AG04449 (cell line): ENCODE data around the gene HS3ST3A1.

ENCODE experiments used
- CTCF ChIA-PET: fragments of 350-600 bp; formaldehyde crosslinking; extraction: SDS; loops from one replicate; lab custom pipeline; 2021; ENCODE audit warnings: antibody characterized with exemption; lab: Yijun Ruan, JAX
- POLR2A ChIA-PET: fragments of 400-600, 350-600 bp; formaldehyde crosslinking; extraction: SDS; loops from one replicate; lab custom pipeline; 2020; ENCODE audit warnings: antibody characterized with exemption, inconsistent platforms; lab: Yijun Ruan, JAX
- DNase-seq: peaks from one replicate; pipeline ENCODE4 v3.0.0-alpha.2; 2010; ENCODE audit warnings: low read depth, low spot score
- H3K4me3 ChIP-seq: 2 replicates; pipeline ENCODE4 v1.5.1; 2011; ENCODE audit warnings: low read depth, mild to moderate bottlenecking, control low read depth, low read length
- TF ChIP-seq, protein P1 (sequence below): IDR thresholded peaks from one replicate; pipeline ENCODE4 v1.5.1; 2011; ENCODE audit warnings: mild to moderate bottlenecking, moderate library complexity, low read length, control low read depth, inconsistent platforms; ENCODE audit not compliant: insufficient read depth; ENCODE audit errors: missing control alignments

HS3ST3A1 gene

DNA sequence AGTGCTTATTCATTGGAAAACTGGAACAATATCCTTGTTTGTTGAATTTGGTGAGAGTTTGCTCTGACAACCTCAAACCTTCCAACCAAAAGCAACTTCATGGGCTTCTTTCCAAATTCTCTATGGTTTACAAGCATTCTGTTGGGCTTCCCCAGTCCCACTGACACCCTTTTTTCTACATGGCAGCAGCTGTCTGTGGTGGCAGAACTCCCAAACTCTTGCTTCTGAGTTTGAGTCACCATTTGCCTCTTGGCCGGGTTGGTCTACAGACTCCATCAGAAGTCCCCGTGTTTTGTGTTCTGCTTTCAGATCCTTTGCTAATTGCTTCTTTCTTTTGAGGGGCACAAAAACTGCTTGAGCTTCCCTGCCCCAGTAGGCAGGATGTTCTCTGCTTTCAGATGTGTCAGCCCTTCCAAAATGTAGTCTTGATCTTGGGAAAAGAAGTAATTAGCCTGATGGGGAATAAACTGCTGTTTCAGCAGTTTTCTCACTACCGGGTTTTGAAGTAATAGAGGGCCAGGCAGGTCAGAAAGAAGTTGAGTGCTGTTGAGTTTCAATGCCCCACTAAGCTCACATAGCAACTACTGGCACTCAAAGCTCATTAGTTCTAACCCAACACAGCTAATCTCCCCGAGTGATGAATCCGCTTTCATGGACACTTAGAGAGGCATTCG is 80.7 kb downstream of the HS3ST3A1 start:
- ChIA-PET POLR2A (no interaction called here), CTCF (interaction anchor here (1.4 kb wide), 1 partner anchor 73 kb away, joined by 3 read pairs; no protein-coding TSS in a partner anchor)
- TF ChIP-seq, protein P1, sequence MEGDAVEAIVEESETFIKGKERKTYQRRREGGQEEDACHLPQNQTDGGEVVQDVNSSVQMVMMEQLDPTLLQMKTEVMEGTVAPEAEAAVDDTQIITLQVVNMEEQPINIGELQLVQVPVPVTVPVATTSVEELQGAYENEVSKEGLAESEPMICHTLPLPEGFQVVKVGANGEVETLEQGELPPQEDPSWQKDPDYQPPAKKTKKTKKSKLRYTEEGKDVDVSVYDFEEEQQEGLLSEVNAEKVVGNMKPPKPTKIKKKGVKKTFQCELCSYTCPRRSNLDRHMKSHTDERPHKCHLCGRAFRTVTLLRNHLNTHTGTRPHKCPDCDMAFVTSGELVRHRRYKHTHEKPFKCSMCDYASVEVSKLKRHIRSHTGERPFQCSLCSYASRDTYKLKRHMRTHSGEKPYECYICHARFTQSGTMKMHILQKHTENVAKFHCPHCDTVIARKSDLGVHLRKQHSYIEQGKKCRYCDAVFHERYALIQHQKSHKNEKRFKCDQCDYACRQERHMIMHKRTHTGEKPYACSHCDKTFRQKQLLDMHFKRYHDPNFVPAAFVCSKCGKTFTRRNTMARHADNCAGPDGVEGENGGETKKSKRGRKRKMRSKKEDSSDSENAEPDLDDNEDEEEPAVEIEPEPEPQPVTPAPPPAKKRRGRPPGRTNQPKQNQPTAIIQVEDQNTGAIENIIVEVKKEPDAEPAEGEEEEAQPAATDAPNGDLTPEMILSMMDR, result no peak
- DNase-seq, result peak; percentile 77
- H3K4me3 ChIP-seq, result no peak overlapping the region

DNA sequence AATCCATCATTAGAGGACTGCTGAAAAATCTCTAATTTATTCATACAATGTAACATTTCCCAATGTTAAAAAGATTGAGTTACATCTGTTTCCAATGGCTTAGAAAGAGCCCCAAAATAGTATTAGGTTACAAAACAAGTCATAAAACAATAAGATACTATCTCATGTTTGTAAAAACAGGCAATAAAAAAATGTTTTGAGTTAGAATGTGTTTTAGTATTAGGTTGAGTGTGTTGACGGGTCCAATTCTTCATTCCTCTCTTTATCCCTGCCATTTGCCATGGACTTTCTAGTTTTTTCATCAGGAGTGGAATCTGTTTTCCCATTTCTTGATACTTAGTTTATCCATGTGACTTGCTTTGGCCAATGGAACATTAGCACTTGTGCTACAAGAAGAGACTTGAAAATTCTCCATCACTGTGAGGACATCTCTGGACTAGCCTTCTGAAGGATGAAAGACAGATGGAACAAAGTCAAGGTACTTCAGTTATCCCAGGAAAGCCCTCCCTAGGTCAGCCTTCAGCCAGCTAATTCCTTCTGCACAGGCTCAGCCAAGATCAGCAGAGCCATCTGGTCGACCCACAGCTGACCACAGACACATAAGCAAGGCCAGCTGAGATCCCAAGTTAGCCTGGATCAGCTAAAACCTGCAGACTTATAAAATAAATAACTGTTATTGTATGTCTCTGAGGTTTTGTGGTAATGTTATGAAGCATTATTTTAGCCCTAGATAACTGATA is 83.3 kb downstream of the HS3ST3A1 start:
- DNase-seq, result no peak
- no peak overlapping the region for H3K4me3 ChIP-seq
- TF ChIP-seq, protein P1, result no peak
- POLR2A ChIA-PET, result no interaction called here
- CTCF ChIA-PET, result interaction anchor here (1.5 kb wide), 1 partner anchor 9 kb away, joined by 4 read pairs; no protein-coding TSS in a partner anchor

DNA sequence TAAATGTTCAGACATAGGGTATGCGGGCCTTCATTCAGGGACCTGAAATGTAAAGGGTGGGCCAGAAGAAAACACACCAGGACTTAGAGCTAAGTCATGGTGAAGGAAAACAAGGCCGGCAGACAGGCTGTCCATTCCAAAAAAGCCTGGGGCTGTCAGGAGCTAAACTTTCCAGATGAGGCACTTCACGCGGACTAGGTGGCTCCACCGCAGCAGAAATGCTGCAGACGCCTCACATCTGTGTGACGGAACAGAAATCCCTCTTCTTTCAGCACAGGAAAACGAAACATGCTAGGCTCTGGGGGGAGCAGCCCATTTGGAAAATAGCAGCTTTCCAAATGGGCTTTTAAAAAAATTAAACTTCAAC is 88.7 kb downstream of the HS3ST3A1 start:
- peak overlapping the region; percentile 34 for H3K4me3 ChIP-seq
- TF ChIP-seq, protein P1, result no peak
- ChIA-PET CTCF (interaction anchor here (0.8 to 1.6 kb wide), 5 partner anchors 9 to 175 kb away, joined by 3 to 10 read pairs (median 4); no protein-coding TSS in a partner anchor), POLR2A (interaction anchor here (0.6 kb wide), 1 partner anchor 19 kb away, joined by 3 read pairs; no protein-coding TSS in a partner anchor)
- DNase-seq, result no peak

DNA sequence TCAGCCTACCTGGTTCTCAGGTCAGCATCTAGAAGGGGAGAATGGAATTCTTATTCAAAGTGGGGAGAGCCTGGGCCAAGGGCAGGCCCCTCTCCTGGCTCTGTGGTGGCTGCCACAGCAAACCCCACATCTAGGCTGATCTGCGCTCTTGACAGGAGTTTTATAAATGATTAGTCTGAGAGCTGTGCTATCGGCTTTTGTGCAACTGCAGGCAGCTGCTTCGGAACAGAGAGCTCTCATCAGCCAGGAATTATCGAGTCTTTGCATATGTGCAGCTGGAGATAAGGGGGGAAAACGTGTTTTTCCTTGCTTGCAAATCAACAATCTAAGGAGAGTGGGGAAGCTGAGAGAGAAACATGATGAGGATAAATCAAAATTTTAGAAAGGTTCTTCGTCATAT is 91.7 kb downstream of the HS3ST3A1 start:
- ChIA-PET POLR2A (no interaction called here), CTCF (interaction anchor here (0.5 to 0.9 kb wide), 2 partner anchors 84 to 98 kb away, joined by 3 to 5 read pairs; no protein-coding TSS in a partner anchor)
- H3K4me3 ChIP-seq, result no peak overlapping the region
- no peak for DNase-seq
- TF ChIP-seq, protein P1, result no peak

DNA sequence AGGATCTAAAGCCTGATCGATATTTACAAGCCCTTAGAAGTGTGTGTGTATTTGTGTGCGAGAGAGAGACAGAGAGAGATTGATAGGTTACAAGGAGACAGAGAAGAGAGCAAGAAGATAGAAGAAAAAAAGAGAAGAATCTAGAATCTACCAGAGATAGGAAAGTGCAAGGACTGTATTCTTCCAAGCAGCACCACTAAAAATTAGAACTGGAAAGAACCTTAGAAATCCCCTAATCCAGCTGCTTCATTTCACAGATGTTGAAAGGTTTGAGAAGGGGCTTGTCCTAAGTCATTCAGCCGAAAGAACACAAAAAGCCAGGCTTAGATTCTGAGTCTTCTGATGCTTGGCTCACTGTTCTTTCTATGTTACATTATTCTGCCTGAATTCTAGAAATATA is 92.2 kb downstream of the HS3ST3A1 start:
- ChIA-PET POLR2A (no interaction called here), CTCF (interaction anchor here (0.9 kb wide), 1 partner anchor 85 kb away, joined by 5 read pairs; no protein-coding TSS in a partner anchor)
- no peak overlapping the region for H3K4me3 ChIP-seq
- no peak for DNase-seq
- TF ChIP-seq, protein P1, result no peak

DNA sequence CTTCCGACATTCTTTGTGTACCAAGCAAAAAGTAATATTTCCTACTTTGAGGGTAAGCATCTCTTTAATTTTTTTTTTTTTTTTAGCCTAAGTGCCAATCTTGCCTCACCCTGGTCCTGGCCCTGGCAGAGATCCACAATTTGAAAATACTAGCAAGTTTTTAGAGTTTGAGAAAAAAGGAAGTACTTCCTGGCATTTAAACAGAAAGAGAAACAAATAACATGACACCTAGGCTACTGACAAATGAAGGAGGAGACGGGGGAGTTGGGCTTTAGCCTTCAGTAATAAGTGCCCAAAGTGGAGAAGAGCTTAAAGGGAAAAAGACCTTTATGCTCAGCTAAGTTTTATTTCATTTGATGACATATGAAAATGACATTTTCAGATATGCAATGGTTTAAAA is 92.8 kb downstream of the HS3ST3A1 start:
- TF ChIP-seq, protein P1, result no peak
- POLR2A ChIA-PET, result no interaction called here
- CTCF ChIA-PET, result no interaction called here
- DNase-seq, result no peak
- H3K4me3 ChIP-seq, result no peak overlapping the region
